Tibial artery (tissue), 4 donors: ENCODE measurements around the gene NKG7.

Experiments
- DNase-seq, 2 donors: peaks; one replicate each; pipeline ENCODE4 v3.0.0-alpha.2; 2019
- H3K27ac ChIP-seq, 2 donors: fragments of 200-600 bp; sonication (generic) in 1 of 2; 1 replicate in 1 of 2; 2 replicates in 1 of 2; pipeline ENCODE4 v1.5.1; 2018 to 2019; ENCODE audit warnings: mild to moderate bottlenecking in 1 of 2
- H3K27me3 ChIP-seq, 2 donors: fragments of 200-600 bp; sonication (generic) in 1 of 2; one replicate each; pipeline versions ENCODE4 v1.5.1 to v1.6.0; 2016 to 2019
- H3K36me3 ChIP-seq, 3 donors: fragments of 200-600 bp; sonication (generic) in 2 of 3; one replicate each; pipeline ENCODE4 v1.5.1; 2016 to 2019; ENCODE audit warnings: mild to moderate bottlenecking in 2 of 3
- H3K4me1 ChIP-seq, 4 donors: fragments of 200-600 bp; sonication (generic) in 2 of 4; 1 replicate in 3 of 4; 2 replicates in 1 of 4; pipeline ENCODE4 v1.5.1; 2016 to 2019
- H3K4me3 ChIP-seq, 2 donors: fragments of 200-600 bp; sonication (generic) in 1 of 2; 1 replicate in 1 of 2; 2 replicates in 1 of 2; pipeline ENCODE4 v1.5.1; 2018 to 2019; ENCODE audit warnings: mild to moderate bottlenecking in 2 of 2
- H3K9me3 ChIP-seq, 3 donors: fragments of 200-600 bp; sonication (generic) in 1 of 3; one replicate each; pipeline ENCODE4 v1.5.1; 2016 to 2019
- CTCF ChIP-seq, 2 experiments: fragments of 200-600 bp in 1 of 2; fragments of 450-650 bp in 1 of 2; IDR thresholded peaks; one replicate each; pipeline ENCODE4 v1.5.1; 2017 to 2019; ENCODE audit warnings: antibody characterized with exemption in 2 of 2, mild to moderate bottlenecking in 1 of 2, moderate library complexity in 1 of 2
- intact Hi-C: fragments of 100-400 bp; cut with DNase I; formaldehyde crosslinking; loops from one replicate; pipeline ENCODE4 v1.15.0; 2023; ENCODE audit warnings: low total_unique reads

The NKG7 gene

GRCh38 chr19:51386882-51387520 lies 14.5 kb upstream of the NKG7 start:
- DNase-seq: no peak
- H3K36me3 ChIP-seq: no peaks in the 10 kb centered on the region
- intact Hi-C loops: no loop called here
- no peaks in the 10 kb centered on the region for H3K4me1 ChIP-seq
- no peak for TF ChIP-seq CTCF (IDR thresholded peaks at IDR 0.05)
- peaks cover 0 to 25% of the 10 kb centered on the region in 2 donors for H3K27me3 ChIP-seq
- no peak overlapping the region for H3K4me3 ChIP-seq
- no peak overlapping the region for H3K27ac ChIP-seq
- H3K9me3 ChIP-seq: no peaks in the 10 kb centered on the region

DNA sequence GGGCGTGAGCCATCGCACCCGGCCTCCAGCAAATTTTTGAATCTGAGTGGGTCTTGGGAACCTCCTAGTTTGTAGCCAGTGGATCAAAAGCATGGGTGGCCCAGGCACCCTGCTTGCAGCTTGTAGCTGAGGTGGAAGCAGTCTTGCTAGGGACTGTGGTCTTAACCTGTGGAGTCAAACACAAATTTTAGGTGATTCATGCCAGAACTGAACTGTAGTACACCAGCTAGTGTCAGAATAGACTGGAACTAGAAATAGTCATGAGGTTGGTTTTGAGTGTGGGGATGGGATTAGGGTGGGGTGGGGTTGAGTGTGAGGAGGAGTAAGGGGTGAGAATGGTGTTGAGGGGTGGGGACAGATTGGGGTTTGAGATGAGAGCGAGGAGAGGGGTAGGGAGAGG lies 9.6 kb upstream of the NKG7 start:
- no peaks in the 10 kb centered on the region for H3K4me1 ChIP-seq
- TF ChIP-seq CTCF (IDR thresholded peaks at IDR 0.05): no peak
- no peaks in the 10 kb centered on the region for H3K36me3 ChIP-seq
- no peak overlapping the region for H3K27ac ChIP-seq
- no peak overlapping the region for H3K4me3 ChIP-seq
- no peaks in the 10 kb centered on the region for H3K27me3 ChIP-seq
- DNase-seq: no peak
- no peaks in the 10 kb centered on the region for H3K9me3 ChIP-seq
- intact Hi-C loops: no loop called here

- Histone ChIP-seq H3K27me3 (no peaks in the 10 kb centered on the region), H3K4me3 (no peak overlapping the region), H3K36me3 (no peaks in the 10 kb centered on the region), H3K9me3 (no peaks in the 10 kb centered on the region), H3K27ac (no peak overlapping the region), H3K4me1 (no peaks in the 10 kb centered on the region)
- no peak for TF ChIP-seq CTCF (IDR thresholded peaks at IDR 0.05)
- DNase-seq: no peak
- intact Hi-C loops: no loop called here
These were observed 7.9 kb upstream of the NKG7 start for GRCh38 chr19:51380379-51380778.

- H3K27me3 ChIP-seq: peaks cover 0 to 2% of the 10 kb centered on the region in 2 donors
- TF ChIP-seq CTCF (IDR thresholded peaks at IDR 0.05): no peak
- no peak for DNase-seq
- no peak overlapping the region for H3K27ac ChIP-seq
- no peaks in the 10 kb centered on the region for H3K9me3 ChIP-seq
- intact Hi-C loops: no loop called here
- H3K4me3 ChIP-seq: no peak overlapping the region
- no peaks in the 10 kb centered on the region for H3K4me1 ChIP-seq
- H3K36me3 ChIP-seq: no peaks in the 10 kb centered on the region
These were observed 5.0 kb upstream of the NKG7 start for GRCh38 chr19:51377422-51377821.

- Histone ChIP-seq H3K4me1 (no peaks in the 10 kb centered on the region), H3K4me3 (no peak overlapping the region), H3K9me3 (no peaks in the 10 kb centered on the region), H3K36me3 (no peaks in the 10 kb centered on the region), H3K27me3 (peaks cover 0 to 2% of the 10 kb centered on the region in 2 donors), H3K27ac (no peak overlapping the region)
- DNase-seq: no peak
- intact Hi-C loops: no loop called here
- TF ChIP-seq CTCF (IDR thresholded peaks at IDR 0.05): no peak
These were observed 3.2 kb upstream of the NKG7 start for GRCh38 chr19:51375504-51376221.
